Colon (tissue), 2 donors: ENCODE measurements around the gene BAHCC1.

Source experiments
- FAIRE-seq: peaks from 2 replicates; lab custom pipeline; 2012; peaks lifted over from hg19 to GRCh38; lab: Jason Lieb, UNC
- donor health status: control.
- donor health status: control.

Gene BAHCC1

DNA sequence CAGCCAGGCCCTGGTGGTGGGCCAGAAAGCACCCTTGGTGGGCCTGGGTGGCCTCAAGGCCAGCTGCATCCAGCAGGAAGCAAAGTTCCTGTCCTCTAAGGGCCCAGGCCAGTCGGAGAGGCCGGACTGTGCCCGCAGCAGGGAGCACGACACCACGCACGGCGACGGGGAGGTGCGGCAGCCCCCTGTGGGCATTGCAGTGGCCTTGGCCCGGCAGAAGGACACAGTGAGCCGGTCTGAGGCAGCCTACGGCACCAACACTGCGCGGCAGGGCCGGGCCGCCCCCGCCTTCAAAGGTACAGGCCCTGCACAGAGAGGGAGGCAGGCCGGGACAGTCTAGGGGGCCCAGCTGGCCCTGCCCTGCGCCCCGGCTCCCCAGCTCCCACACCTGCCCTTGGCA is 48.0 kb downstream of the BAHCC1 start:
- FAIRE-seq, result no peak

DNA sequence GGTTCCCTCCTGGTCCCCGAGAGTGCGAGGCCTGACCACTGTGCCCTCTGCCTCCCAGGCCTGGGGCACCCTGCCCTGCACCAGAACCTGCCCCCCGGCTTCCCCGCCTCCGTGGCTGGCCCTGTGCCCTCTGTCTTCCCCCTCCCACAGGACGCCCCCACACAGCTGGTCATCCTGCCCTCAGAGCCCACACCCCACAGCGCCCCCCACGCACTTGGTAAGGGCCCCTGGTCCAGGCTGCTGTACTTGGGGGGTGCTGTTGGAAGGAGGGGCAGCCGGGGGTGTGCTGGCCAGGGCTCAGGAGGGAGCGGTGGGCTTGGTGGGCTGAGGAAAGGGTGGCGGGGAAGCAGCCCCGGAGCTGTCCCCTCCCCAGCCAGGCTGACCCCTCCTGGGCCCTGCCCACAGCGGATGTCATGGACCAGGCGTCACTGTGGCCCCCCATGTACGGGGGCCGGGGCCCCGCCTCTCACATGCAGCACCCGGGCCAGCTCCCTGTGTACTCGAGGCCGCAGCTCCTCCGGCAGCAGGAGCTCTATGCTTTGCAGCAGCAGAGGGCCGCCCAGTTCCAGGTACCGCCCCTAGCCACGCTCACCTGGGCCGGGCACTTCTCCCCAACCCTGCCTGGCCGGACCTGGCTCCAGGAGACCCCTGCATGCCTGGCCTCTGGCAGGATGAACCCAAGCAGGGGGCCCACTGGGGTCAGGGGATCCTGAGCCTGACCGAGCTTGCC is 49.5 kb downstream of the BAHCC1 start:
- FAIRE-seq, result no peak

GRCh38 chr17:81445642-81446503 is 50.6 kb downstream of the BAHCC1 start:
- no peak for FAIRE-seq

DNA sequence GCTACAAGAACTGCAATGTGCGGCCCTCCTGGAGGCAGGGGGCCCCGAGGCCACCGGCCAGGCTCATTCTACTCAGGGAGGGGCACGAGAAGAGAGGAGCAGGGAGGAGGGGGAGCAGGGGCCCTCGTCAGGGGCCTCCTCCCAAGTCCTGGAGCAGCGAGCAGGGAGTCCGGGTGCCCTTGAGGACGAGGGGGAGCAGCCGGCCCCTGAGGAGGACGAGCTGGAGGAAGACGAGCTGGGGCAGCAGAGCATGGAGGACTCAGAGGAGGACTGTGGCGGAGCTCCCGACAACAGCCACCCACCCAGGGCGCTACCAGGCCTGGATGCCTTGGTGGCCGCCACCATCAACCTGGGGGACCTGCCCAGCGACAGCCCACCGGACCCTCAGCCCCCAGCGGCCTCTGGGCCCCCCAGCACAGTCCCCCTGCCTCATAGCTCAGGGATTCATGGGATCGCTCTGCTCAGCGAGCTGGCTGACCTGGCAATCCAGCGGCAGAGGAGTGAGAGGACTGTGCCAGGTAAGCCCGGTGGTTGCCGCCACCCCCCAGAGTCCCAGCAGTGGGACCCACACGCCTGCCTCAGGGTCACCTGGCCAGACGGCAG is 52.2 kb downstream of the BAHCC1 start:
- FAIRE-seq, result no peak

- no peak for FAIRE-seq
Measured at GRCh38 chr17:81448442-81448841, 53.2 kb downstream of the BAHCC1 start.

- FAIRE-seq, result no peak
Measured at GRCh38 chr17:81448950-81449349, 53.7 kb downstream of the BAHCC1 start.

DNA sequence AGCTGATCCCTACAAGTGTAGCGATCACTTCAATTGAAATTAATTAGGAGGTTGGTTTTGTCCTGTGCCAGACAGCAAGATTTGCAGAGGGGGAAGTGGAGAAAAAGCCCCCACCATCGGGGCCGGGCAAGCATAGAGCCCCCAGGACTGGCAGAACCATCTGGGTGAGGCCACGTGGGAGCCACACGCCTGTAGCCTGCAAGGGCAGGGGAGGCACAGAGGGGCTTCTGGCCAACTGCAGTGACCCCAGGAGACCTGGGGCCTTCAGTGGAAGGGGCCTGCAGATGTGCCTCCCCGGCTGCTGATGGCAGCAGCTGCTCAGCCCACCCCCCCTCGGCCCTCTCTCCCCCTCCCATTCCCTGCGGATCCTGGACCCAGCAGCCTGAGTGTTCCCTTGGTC is 54.1 kb downstream of the BAHCC1 start:
- no peak for FAIRE-seq

- FAIRE-seq, result no peak
Measured at GRCh38 chr17:81451823-81452222, 56.6 kb downstream of the BAHCC1 start.

GRCh38 chr17:81452551-81452950 is 57.3 kb downstream of the BAHCC1 start:
- no peak for FAIRE-seq

- no peak for FAIRE-seq
Measured at GRCh38 chr17:81453076-81453475, 57.8 kb downstream of the BAHCC1 start.

DNA sequence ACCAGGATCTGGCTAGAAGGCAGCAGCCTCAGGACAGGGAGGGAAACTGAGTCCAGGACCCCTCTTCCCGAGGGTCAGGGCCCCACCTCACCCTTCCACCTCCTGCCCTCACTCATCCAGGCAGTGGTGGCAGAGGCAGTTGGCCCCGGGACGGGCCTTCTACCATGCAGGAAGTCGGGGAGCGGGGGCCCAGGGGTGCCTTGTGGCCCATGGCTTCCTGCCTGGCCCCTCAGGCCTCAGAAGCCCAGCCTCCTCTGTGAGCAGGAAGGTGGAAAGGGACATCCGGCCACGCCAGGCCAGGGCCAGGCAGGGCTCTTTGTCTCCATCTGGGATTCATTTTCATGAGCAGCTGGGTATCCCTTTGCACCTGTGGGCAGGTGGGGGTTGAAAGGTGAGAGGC is 58.5 kb downstream of the BAHCC1 start:
- FAIRE-seq, result no peak

- FAIRE-seq, result no peak
Measured at GRCh38 chr17:81454473-81454872, 59.2 kb downstream of the BAHCC1 start.

GRCh38 chr17:81455387-81455786 is 60.1 kb downstream of the BAHCC1 start:
- no peak for FAIRE-seq

- no peak for FAIRE-seq
Measured at GRCh38 chr17:81456091-81456490, 60.8 kb downstream of the BAHCC1 start.

DNA sequence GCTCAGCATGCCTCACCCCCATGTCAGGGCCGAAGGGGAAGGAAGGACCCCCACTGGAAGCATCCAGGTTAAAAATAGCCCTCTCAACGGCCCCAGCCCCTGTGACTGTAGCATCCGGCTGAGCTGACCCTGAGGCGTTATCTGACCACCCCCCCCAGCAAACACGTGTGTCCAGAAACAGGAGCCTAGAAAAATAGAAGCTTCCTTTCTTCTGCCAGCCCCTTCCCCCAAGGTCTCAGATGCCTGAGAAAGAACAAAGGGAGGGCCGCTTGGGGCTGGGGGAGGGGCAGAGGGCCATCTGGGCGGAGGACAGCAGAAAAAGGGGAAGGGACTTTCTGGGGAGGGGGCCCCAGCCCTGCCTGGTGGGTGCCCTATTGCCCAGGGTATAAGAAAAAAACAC is 61.5 kb downstream of the BAHCC1 start:
- FAIRE-seq, result no peak

GRCh38 chr17:81457401-81457800 is 62.1 kb downstream of the BAHCC1 start:
- FAIRE-seq, result no peak

GRCh38 chr17:81457917-81458555 is 62.8 kb downstream of the BAHCC1 start:
- FAIRE-seq, result no peak

GRCh38 chr17:81458628-81459027 is 63.4 kb downstream of the BAHCC1 start:
- no peak for FAIRE-seq

GRCh38 chr17:81459224-81459623 is 64.0 kb downstream of the BAHCC1 start:
- FAIRE-seq, result no peak

DNA sequence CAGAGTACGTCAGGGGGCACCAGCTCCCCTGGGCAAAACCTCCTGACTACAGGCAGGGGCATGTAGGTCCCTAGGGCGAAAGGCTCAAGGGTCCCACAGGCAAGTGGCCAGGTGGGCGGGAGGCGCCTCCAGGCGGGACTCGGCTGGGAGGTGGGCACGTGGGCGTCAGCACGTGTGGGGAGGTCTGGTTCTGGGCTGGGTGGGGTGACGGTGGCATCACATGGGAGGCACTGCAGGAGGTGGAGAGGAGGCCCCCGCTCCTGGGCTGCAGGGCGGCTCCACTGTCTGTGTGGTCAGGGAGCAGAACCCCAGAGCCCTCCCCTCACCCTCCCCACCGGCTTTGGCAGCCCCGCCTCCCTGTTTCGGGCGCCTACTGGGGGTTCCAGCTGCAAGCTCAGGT is 64.6 kb downstream of the BAHCC1 start:
- FAIRE-seq, result no peak

GRCh38 chr17:81460856-81461460 is 65.7 kb downstream of the BAHCC1 start:
- FAIRE-seq, result no peak
